ENCODE results near the gene HSPB9.

The HSPB9 gene

GRCh38 chr17:42114118-42114517, 8.5 kb upstream of the HSPB9 start:
- no peak for DNase-seq (ENCODE audit: insufficient read length)
- no peak for TF ChIP-seq POLR2AphosphoS5 (IDR thresholded peaks at IDR 0.05; ENCODE audit: low read depth, low read length)
- no peak for FAIRE-seq

DNA sequence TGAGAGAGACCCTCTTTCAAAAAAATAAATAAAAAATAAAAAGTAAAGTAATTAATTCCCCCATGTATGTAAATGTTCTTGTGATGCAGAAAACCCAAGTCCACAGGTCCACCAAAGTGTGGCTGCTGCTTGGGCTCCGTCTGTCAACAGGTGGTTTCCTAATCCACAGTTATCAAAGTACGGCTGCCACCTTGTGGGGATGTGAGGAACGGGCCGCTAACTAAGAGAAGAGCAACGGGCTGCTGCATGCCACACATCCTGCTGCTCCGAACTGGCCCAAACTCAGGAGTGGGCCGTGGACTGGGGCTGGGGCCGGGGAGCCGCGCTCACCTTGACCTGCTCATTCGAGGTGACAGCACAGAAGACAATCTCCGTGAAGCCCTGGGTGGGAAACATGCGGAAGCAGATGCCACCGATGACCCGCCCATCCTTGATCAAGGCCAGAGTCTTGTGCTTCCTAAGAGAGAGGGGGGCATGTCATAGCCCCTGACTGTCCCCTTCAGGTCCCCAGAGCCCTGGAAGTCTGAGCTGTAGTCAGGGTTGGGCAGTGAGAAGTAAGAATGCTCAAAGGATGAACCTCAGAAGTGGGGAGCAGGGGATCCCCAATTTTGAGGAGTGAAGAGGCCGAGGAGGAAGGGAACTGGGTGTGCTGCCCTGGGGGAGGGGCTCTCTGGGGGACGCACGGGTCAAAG, 5.8 kb upstream of the HSPB9 start:
- TF ChIP-seq TAF1 (IDR thresholded peaks at IDR 0.05; ENCODE audit: borderline replicate concordance, low read depth, low read length) (no peak), POLR2A (IDR thresholded peaks at IDR 0.05; ENCODE audit: low read depth, low read length) (no peak), POLR2AphosphoS5 (IDR thresholded peaks at IDR 0.05; ENCODE audit: low read depth, low read length) (no peak)
- peak; percentile 99 for FAIRE-seq
- DNase-seq (ENCODE audit: insufficient read length) = peak; percentile 64

- TF ChIP-seq POLR2AphosphoS5 (IDR thresholded peaks at IDR 0.05; ENCODE audit: low read depth, low read length) (no peak), POLR2A (IDR thresholded peaks at IDR 0.05; ENCODE audit: low read depth, low read length) (no peak), TAF1 (IDR thresholded peaks at IDR 0.05; ENCODE audit: borderline replicate concordance, low read depth, low read length) (no peak)
- DNase-seq (ENCODE audit: insufficient read length) (no peak), FAIRE-seq (no peak)
Observed at GRCh38 chr17:42117397-42118125, 5.0 kb upstream of the HSPB9 start.

GRCh38 chr17:42118126-42118510, 4.5 kb upstream of the HSPB9 start:
- FAIRE-seq = no peak
- TF ChIP-seq POLR2A (IDR thresholded peaks at IDR 0.05; ENCODE audit: low read depth, low read length) = no peak
- TF ChIP-seq POLR2AphosphoS5 (IDR thresholded peaks at IDR 0.05; ENCODE audit: low read depth, low read length) = no peak
- TF ChIP-seq TAF1 (IDR thresholded peaks at IDR 0.05; ENCODE audit: borderline replicate concordance, low read depth, low read length) = no peak
- DNase-seq (ENCODE audit: insufficient read length) = no peak

DNA sequence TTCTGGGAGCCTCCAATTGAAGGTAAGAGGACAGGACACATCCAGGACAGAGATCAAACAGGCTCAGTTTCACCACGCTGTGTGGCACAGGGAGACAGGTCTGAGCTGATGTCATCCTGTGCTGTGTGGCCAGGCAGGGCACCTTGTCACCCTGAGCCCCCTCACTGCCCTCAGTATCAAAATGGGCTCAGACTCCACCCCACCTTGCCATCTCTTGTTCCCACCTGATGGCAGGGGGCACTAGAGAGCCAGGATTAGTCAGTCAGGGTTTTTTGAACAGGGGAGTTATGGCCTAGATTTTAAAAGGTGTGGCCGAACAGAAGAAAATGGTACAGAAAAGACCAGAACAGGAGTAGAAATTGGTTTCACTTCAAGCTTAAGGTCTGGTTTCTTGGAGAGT, 4.1 kb upstream of the HSPB9 start:
- FAIRE-seq (peak; percentile 73), DNase-seq (ENCODE audit: insufficient read length) (no peak)
- TF ChIP-seq POLR2AphosphoS5 (IDR thresholded peaks at IDR 0.05; ENCODE audit: low read depth, low read length) = no peak
- TF ChIP-seq TAF1 (IDR thresholded peaks at IDR 0.05; ENCODE audit: borderline replicate concordance, low read depth, low read length) = no peak
- TF ChIP-seq POLR2A (IDR thresholded peaks at IDR 0.05; ENCODE audit: low read depth, low read length) = no peak

DNA sequence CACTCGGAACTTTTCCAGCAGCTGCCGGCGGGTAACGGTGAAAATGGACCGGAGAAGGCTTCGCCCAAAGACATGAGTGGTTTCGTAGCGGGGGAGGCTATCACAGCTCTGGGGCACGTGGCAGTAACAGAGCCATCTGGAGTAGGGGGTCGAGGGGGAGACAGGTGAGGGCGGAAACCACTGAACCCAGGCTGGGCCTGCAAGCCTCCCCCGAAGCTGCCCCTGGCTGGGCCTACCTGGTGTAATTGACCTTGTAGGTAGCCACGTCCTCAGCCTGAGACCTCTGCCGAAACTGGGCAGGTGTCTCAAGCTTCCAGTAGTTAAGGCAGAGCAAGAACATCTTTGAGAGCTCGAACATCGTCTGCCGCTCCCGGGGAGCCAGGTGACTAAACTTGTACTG, 3.3 kb upstream of the HSPB9 start:
- DNase-seq (ENCODE audit: insufficient read length) (no peak), FAIRE-seq (no peak)
- TF ChIP-seq TAF1 (IDR thresholded peaks at IDR 0.05; ENCODE audit: borderline replicate concordance, low read depth, low read length) (no peak), POLR2A (IDR thresholded peaks at IDR 0.05; ENCODE audit: low read depth, low read length) (no peak), POLR2AphosphoS5 (IDR thresholded peaks at IDR 0.05; ENCODE audit: low read depth, low read length) (no peak)

DNA sequence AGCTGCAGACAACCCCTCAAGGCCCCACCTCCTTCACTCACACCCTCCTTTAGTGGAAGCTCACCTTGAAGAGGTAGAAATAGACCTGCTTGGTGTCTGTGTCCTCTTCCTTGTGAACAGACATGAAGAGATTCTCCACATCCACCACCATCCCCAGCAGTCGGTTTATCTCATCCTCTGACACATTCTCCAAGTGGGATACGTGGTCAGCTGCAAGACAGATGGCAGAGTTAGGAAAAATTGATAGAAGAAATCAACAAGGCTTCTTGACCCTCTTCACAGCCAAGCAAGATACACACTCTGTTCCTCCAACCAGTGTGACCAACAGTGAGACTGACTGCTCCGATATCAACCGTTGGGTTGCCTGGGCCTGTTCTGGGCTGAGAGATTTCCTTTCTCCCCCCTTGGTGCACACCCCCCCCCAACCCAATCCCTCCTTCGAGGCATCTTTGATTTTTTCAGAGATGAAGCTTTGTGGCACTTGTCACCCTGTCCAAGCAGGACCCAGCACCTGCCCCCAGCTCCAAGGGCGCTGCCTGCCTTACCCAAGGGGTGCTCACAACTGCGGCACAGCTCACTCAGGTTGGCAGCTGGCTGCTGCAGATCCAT, 2.3 kb upstream of the HSPB9 start:
- no peak for TF ChIP-seq POLR2A (IDR thresholded peaks at IDR 0.05; ENCODE audit: low read depth, low read length)
- no peak for TF ChIP-seq TAF1 (IDR thresholded peaks at IDR 0.05; ENCODE audit: borderline replicate concordance, low read depth, low read length)
- FAIRE-seq (peak; percentile 87), DNase-seq (ENCODE audit: insufficient read length) (no peak)

DNA sequence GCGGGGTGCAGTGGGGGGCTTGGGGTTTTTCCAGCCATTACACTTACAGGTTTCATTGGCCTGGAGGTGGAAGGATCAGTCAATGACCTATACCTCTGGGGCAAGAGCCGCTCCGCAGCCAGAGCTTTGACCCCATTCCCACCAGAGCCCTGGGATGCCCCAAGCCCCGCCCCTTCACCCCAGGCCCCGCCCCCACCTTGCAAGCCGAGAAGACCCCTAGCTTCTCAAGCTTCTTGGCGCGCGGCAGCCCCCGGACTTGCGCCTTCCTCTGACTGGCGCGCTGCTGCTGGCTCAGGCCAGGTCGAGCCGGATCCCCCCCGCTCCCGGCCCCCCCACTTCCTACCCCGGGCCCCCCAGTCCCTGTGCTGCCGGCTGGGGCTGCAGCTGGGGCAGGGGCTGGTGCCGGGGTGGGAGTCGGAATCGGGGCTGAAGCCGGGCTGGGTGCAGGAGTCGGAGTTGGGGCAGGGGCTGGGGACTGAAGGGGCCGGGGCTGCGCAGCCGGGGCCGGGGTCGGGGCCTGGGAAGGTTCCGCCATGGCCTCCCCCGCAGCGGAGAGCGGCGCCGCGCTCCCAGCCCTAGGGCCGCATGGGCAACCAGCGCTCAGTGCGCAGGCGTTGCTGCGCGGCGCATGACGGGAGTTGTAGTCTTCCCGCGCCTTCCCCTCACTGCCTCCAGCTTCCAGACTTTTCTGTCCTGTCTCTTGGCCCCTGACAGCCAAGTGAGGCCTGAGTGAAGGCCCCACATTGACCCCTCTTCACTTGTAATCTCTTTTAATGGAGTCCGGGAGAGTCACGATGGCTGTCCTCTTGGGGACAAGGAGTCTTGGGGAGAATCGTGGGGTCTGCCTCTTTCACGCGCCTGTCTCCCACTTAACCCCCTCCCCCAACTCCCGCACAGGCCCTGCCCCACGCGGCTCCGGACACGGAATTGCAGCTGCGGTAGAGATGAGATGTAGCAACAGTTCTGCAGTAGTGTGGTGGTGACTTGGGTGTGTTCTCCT, 1.5 kb upstream of the HSPB9 start, which contains the start of gene KAT2A:
Gene KAT2A (minus strand): TSS at position 598 of the 1,000 bp plus-strand sequence. CDS start 63 bp downstream, at position 535.
- FAIRE-seq (peak; percentile 99), DNase-seq (ENCODE audit: insufficient read length) (peak; percentile 98)
- TF ChIP-seq TAF1 (IDR thresholded peaks at IDR 0.05; ENCODE audit: borderline replicate concordance, low read depth, low read length) = no peak
- TF ChIP-seq POLR2AphosphoS5 (IDR thresholded peaks at IDR 0.05; ENCODE audit: low read depth, low read length) = peak; percentile 82
- TF ChIP-seq POLR2A (IDR thresholded peaks at IDR 0.05; ENCODE audit: low read depth, low read length) = peak; percentile 80; the same call in 1 of the 2 replicates

GRCh38 chr17:42124256-42124655, 1.7 kb downstream of the HSPB9 start:
- FAIRE-seq = no peak
- DNase-seq (ENCODE audit: insufficient read length) = no peak
- no peak for TF ChIP-seq POLR2AphosphoS5 (IDR thresholded peaks at IDR 0.05; ENCODE audit: low read depth, low read length)
- TF ChIP-seq POLR2A (IDR thresholded peaks at IDR 0.05; ENCODE audit: low read depth, low read length) = no peak; the same call in 1 of the 2 replicates
- no peak for TF ChIP-seq TAF1 (IDR thresholded peaks at IDR 0.05; ENCODE audit: borderline replicate concordance, low read depth, low read length)

DNA sequence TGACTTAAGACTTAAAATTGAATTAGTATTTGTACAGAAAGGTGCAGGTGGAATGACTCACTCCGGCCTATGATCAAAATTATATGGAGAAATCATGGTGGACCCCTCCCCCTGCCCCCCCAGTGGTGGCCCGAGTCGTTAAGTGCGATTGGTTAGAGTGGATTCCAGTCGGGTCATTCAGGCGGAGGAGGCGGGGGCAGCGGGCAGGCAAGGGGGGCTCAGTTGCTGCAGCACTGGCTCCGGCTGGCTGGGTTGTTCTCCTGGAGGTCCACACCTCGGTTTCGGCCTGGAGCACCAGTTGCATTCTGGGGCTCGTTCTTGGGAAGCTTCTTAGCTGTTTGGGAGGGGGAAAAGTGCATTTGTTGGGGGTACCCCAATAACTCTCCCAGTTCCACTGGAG, 3.0 kb downstream of the HSPB9 start:
- DNase-seq (ENCODE audit: insufficient read length) (no peak), FAIRE-seq (no peak)

GRCh38 chr17:42126836-42127235, 4.2 kb downstream of the HSPB9 start:
- no peak for TF ChIP-seq POLR2AphosphoS5 (IDR thresholded peaks at IDR 0.05; ENCODE audit: low read depth, low read length)
- no peak for TF ChIP-seq TAF1 (IDR thresholded peaks at IDR 0.05; ENCODE audit: borderline replicate concordance, low read depth, low read length)
- TF ChIP-seq POLR2A (IDR thresholded peaks at IDR 0.05; ENCODE audit: low read depth, low read length) = no peak
- DNase-seq (ENCODE audit: insufficient read length) (no peak), FAIRE-seq (no peak)

More for the DNA sequence above, 3.0 kb downstream of the HSPB9 start:
- TF ChIP-seq POLR2A (IDR thresholded peaks at IDR 0.05; ENCODE audit: low read depth, low read length) (no peak), TAF1 (IDR thresholded peaks at IDR 0.05; ENCODE audit: borderline replicate concordance, low read depth, low read length) (no peak), POLR2AphosphoS5 (IDR thresholded peaks at IDR 0.05; ENCODE audit: low read depth, low read length) (no peak)

All from GM12892 (cell line).